Mesodermal cell (in vitro differentiated cells): ENCODE measurements around the gene PDIK1L.

ENCODE experiments used
- H3K27ac ChIP-seq: 2 replicates; pipeline ENCODE4 v1.7.0; 2013; ENCODE audit warnings: mild to moderate bottlenecking, low read depth, low read length, moderate library complexity; ENCODE audit not compliant: severe bottlenecking
- H3K36me3 ChIP-seq: 2 replicates; pipeline ENCODE4 v1.7.1; 2013; ENCODE audit warnings: mild to moderate bottlenecking, low read length, moderate library complexity; ENCODE audit not compliant: control insufficient read depth, insufficient read depth
- H3K4me1 ChIP-seq: one replicate; pipeline ENCODE4 v1.7.1; 2013; ENCODE audit warnings: mild to moderate bottlenecking, low read length; ENCODE audit not compliant: insufficient read depth, control insufficient read depth, poor library complexity, severe bottlenecking
- H3K4me3 ChIP-seq: 2 replicates; pipeline ENCODE4 v1.7.0; 2013; ENCODE audit warnings: low read length, control low read depth, mild to moderate bottlenecking; ENCODE audit not compliant: insufficient read depth, poor library complexity, severe bottlenecking; ENCODE audit errors: extremely low read depth
- H3K9me3 ChIP-seq: 2 replicates; pipeline ENCODE4 v1.7.1; 2013; ENCODE audit warnings: mild to moderate bottlenecking, low read length, moderate library complexity; ENCODE audit not compliant: control insufficient read depth
- WGBS, 2 experiments: methylation state at CpG; one replicate each; pipeline ENCODE4 v1.1.5; 2013; ENCODE audit warnings: missing lambda C conversion rate in 2 of 2; ENCODE audit not compliant: insufficient coverage in 2 of 2; 5-methylcytosine and 5-hydroxymethylcytosine counted together

Gene PDIK1L

GRCh38 chr1:26077524-26077923 lies 34.1 kb upstream of the PDIK1L start:
- no peak overlapping the region for H3K27ac ChIP-seq
- WGBS, 2 experiments = no CpG with 5 or more reads among the region's 1 CpG
- no peaks in the 10 kb centered on the region for H3K4me1 ChIP-seq
- no peaks in the 10 kb centered on the region for H3K36me3 ChIP-seq
- no peaks in the 10 kb centered on the region for H3K9me3 ChIP-seq
- H3K4me3 ChIP-seq = no peak overlapping the region

GRCh38 chr1:26078286-26079177 lies 33.1 kb upstream of the PDIK1L start:
- Histone ChIP-seq H3K36me3 (no peaks in the 10 kb centered on the region), H3K4me1 (no peaks in the 10 kb centered on the region), H3K9me3 (no peaks in the 10 kb centered on the region), H3K4me3 (no peak overlapping the region), H3K27ac (no peak overlapping the region)
- 74 to 90% methylated on average over 4 to 6 of the region's 8 CpGs for WGBS, 2 experiments

- Histone ChIP-seq H3K27ac (no peak overlapping the region), H3K9me3 (no peaks in the 10 kb centered on the region), H3K36me3 (no peaks in the 10 kb centered on the region), H3K4me1 (no peaks in the 10 kb centered on the region), H3K4me3 (no peak overlapping the region)
- WGBS, 2 experiments = 74 to 78% methylated on average over 5 to 6 of the region's 7 CpGs
These were observed 32.5 kb upstream of the PDIK1L start for GRCh38 chr1:26079178-26079563.

GRCh38 chr1:26079960-26080814 lies 31.4 kb upstream of the PDIK1L start:
- WGBS, 2 experiments = 93 to 100% methylated on average over 1 to 3 of the region's 9 CpGs

GRCh38 chr1:26081267-26082019 lies 30.2 kb upstream of the PDIK1L start:
- Histone ChIP-seq H3K4me1 (no peaks in the 10 kb centered on the region), H3K9me3 (no peaks in the 10 kb centered on the region), H3K4me3 (no peak overlapping the region), H3K27ac (no peak overlapping the region), H3K36me3 (no peaks in the 10 kb centered on the region)
- WGBS, 2 experiments = 84 to 100% methylated on average over 4 to 5 of the region's 8 CpGs

More at GRCh38 chr1:26079960-26080814, 31.4 kb upstream of the PDIK1L start:
- Histone ChIP-seq H3K4me1 (no peaks in the 10 kb centered on the region), H3K4me3 (no peak overlapping the region), H3K36me3 (no peaks in the 10 kb centered on the region), H3K9me3 (no peaks in the 10 kb centered on the region), H3K27ac (no peak overlapping the region)

- no peaks in the 10 kb centered on the region for H3K36me3 ChIP-seq
- 78 to 100% methylated on average over 1 of the region's 3 CpGs for WGBS, 2 experiments
- no peak overlapping the region for H3K27ac ChIP-seq
- no peaks in the 10 kb centered on the region for H3K4me1 ChIP-seq
- H3K9me3 ChIP-seq = no peaks in the 10 kb centered on the region
- no peak overlapping the region for H3K4me3 ChIP-seq
These were observed 29.6 kb upstream of the PDIK1L start for GRCh38 chr1:26082020-26082350.

- 80 to 86% methylated on average over 4 to 5 of the region's 5 CpGs for WGBS, 2 experiments
- H3K9me3 ChIP-seq = no peaks in the 10 kb centered on the region
- no peaks in the 10 kb centered on the region for H3K36me3 ChIP-seq
- H3K27ac ChIP-seq = no peak overlapping the region
- H3K4me3 ChIP-seq = no peak overlapping the region
- no peaks in the 10 kb centered on the region for H3K4me1 ChIP-seq
These were observed 28.4 kb upstream of the PDIK1L start for GRCh38 chr1:26083208-26083607.

GRCh38 chr1:26084091-26084561 lies 27.5 kb upstream of the PDIK1L start:
- Histone ChIP-seq H3K36me3 (no peaks in the 10 kb centered on the region), H3K4me1 (no peaks in the 10 kb centered on the region), H3K4me3 (no peak overlapping the region), H3K27ac (no peak overlapping the region), H3K9me3 (no peaks in the 10 kb centered on the region)
- 70 to 90% methylated on average over 2 of the region's 2 CpGs for WGBS, 2 experiments

- H3K4me3 ChIP-seq = no peak overlapping the region
- WGBS, 2 experiments = 85 to 100% methylated on average over 2 of the region's 2 CpGs
- no peaks in the 10 kb centered on the region for H3K4me1 ChIP-seq
- no peaks in the 10 kb centered on the region for H3K9me3 ChIP-seq
- no peak overlapping the region for H3K27ac ChIP-seq
- no peaks in the 10 kb centered on the region for H3K36me3 ChIP-seq
These were observed 26.8 kb upstream of the PDIK1L start for GRCh38 chr1:26084844-26085243.

GRCh38 chr1:26089125-26089524 lies 22.5 kb upstream of the PDIK1L start:
- Histone ChIP-seq H3K4me3 (no peak overlapping the region), H3K36me3 (no peaks in the 10 kb centered on the region), H3K9me3 (no peaks in the 10 kb centered on the region), H3K27ac (no peak overlapping the region), H3K4me1 (peaks cover 8% of the 10 kb centered on the region)
- no CpG with 5 or more reads among the region's 3 CpGs for WGBS, 2 experiments
